Lower lobe of right lung (tissue), 2 donors: Measurements from ENCODE around the gene NEURL1. TPM values are rescaled to one million over a fixed set of nuclear protein-coding genes. Genes with fewer than 3 reads are reported as not detected.

Experiments used
- ATAC-seq, 2 donors: fragments of 200-7000 bp; cut with Tn5 transposase; one replicate each; pipeline ENCODE4 v1.9.1; 2020 to 2022; ENCODE audit warnings: mild to moderate bottlenecking in 2 of 2, moderate library complexity in 2 of 2
- DNase-seq: peaks from one replicate; pipeline ENCODE4 v3.0.0-alpha.2; 2020
- H3K27ac ChIP-seq: fragments of 200-600 bp; one replicate; pipeline ENCODE4 v1.8.0; 2022
- H3K27me3 ChIP-seq: fragments of 200-600 bp; one replicate; pipeline ENCODE4 v1.8.0; 2022; ENCODE audit warnings: low read depth
- H3K36me3 ChIP-seq: fragments of 200-600 bp; one replicate; pipeline ENCODE4 v1.8.0; 2022; ENCODE audit warnings: mild to moderate bottlenecking
- H3K4me1 ChIP-seq: fragments of 200-600 bp; one replicate; pipeline ENCODE4 v1.8.0; 2022
- H3K4me3 ChIP-seq: fragments of 200-600 bp; one replicate; pipeline ENCODE4 v1.8.0; 2022; ENCODE audit warnings: mild to moderate bottlenecking
- H3K9me3 ChIP-seq: fragments of 200-600 bp; one replicate; pipeline ENCODE4 v1.8.0; 2022
- intact Hi-C: fragments of 100-400 bp; cut with DNase I; formaldehyde crosslinking; loops from one replicate; pipeline ENCODE4 v1.11.0; 2022
- total RNA-seq: library from RNA; stranded (reverse); fragmentation: NEBNext Ultra II Directional; extraction: Animal tissue kit (Norgen Biotek cat#: 25700); gene quantifications from one replicate; pipeline ENCODE4 v1.2.1, GENCODE V29; 2021
- TF ChIP-seq, protein P1 (sequence below): fragments of 200-600 bp; IDR thresholded peaks from one replicate; pipeline ENCODE4 v1.8.0; 2022; ENCODE audit warnings: antibody characterized with exemption, mild to moderate bottlenecking
- donor health status: DM: no; HTN: yes; CAD: no; lungs with severe emphysema.

Gene NEURL1
- total RNA-seq, 1 donor from 2014 or later, result 0.95 TPM

DNA sequence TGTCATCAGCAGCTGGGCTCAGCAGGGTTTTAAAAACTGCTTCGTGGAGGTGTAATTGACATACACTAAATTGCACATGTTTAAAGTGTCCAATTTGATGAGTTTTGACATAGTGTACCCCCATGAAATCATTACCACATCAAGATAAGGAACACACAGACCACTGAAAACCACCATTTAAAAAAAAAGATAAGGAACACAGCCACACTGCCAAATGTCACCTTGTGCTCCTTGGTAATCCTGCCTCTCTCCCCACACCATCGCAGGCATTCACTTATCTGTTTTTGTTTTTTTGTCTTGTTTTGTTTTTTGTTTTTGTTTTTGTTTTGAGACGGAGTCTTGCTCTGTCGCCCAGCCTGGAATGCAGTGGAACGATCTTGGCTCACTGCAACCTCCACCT is 75.0 kb downstream of the NEURL1 start:
- TF ChIP-seq, protein P1, sequence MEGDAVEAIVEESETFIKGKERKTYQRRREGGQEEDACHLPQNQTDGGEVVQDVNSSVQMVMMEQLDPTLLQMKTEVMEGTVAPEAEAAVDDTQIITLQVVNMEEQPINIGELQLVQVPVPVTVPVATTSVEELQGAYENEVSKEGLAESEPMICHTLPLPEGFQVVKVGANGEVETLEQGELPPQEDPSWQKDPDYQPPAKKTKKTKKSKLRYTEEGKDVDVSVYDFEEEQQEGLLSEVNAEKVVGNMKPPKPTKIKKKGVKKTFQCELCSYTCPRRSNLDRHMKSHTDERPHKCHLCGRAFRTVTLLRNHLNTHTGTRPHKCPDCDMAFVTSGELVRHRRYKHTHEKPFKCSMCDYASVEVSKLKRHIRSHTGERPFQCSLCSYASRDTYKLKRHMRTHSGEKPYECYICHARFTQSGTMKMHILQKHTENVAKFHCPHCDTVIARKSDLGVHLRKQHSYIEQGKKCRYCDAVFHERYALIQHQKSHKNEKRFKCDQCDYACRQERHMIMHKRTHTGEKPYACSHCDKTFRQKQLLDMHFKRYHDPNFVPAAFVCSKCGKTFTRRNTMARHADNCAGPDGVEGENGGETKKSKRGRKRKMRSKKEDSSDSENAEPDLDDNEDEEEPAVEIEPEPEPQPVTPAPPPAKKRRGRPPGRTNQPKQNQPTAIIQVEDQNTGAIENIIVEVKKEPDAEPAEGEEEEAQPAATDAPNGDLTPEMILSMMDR, result no peak
- ATAC-seq (no peak), DNase-seq (no peak)
- Histone ChIP-seq H3K27me3 (no peaks in the 10 kb centered on the region), H3K9me3 (no peaks in the 10 kb centered on the region), H3K27ac (no peak overlapping the region), H3K36me3 (no peaks in the 10 kb centered on the region), H3K4me3 (no peak overlapping the region), H3K4me1 (no peaks in the 10 kb centered on the region)
- intact Hi-C loops, result no loop called here

DNA sequence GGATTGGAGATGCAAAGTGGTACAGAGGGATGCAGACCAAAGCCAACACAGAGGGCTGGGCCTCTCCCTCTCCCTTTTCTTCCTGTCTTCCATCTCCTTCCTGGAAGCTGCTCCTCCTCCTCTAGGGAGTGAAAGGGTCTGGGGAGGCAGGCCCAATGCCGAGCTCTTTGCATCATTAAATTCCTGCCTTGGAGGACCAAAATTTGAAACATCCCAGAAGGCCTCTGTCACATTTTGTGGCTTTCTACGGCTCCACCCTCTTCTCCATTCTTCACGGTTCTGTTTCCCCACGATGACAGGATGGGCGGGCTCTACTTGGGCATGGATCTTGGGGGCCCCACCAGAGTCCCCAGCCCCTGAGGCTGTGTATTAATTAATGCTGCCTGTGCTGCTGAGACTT is 76.4 kb downstream of the NEURL1 start:
- no peaks in the 10 kb centered on the region for H3K4me1 ChIP-seq
- H3K4me3 ChIP-seq, result no peak overlapping the region
- no peak for ATAC-seq
- intact Hi-C loops, result no loop called here
- no peaks in the 10 kb centered on the region for H3K9me3 ChIP-seq
- DNase-seq, result no peak
- no peak overlapping the region for H3K27ac ChIP-seq
- TF ChIP-seq, protein P1, result no peak
- no peaks in the 10 kb centered on the region for H3K36me3 ChIP-seq
- H3K27me3 ChIP-seq, result no peaks in the 10 kb centered on the region

DNA sequence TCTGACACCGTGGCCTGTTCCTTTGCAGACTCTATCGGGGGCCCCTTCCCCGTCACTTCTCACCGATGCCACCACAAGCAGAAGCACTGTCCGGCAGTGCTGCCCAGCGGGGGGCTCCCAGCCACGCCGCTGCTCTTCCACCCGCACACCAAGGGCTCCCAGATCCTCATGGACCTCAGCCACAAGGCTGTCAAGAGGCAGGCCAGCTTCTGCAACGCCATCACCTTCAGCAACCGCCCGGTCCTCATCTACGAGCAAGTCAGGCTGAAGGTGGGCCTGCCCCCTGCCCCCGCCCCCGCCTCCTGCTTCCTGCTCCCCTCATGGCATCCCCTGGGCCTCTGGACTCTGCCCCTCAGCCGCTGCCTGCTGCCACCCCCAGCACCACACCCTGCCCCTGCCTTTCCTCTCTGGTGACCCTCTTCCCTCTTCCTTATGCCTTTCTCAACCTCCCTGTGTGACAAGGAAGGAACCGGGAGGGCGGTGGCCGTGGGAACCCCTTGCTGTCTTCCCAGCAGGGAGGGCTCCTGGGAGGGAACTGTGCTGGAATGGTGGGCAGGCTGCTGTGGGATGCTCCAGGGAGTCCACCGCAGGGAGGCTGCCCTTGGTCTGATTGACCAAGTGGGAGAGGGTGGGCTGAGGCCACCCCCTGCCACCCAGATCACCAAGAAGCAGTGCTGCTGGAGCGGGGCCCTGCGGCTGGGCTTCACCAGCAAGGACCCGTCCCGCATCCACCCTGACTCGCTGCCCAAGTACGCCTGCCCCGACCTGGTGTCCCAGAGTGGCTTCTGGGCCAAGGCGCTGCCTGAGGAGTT is 77.5 kb downstream of the NEURL1 start:
- intact Hi-C loops, result no loop called here
- ATAC-seq, result no peak
- DNase-seq, result no peak
- H3K27ac ChIP-seq, result no peak overlapping the region
- H3K36me3 ChIP-seq, result no peaks in the 10 kb centered on the region
- H3K4me1 ChIP-seq, result no peaks in the 10 kb centered on the region
- no peaks in the 10 kb centered on the region for H3K9me3 ChIP-seq
- H3K4me3 ChIP-seq, result no peak overlapping the region
- H3K27me3 ChIP-seq, result no peaks in the 10 kb centered on the region
- TF ChIP-seq, protein P1, result no peak

DNA sequence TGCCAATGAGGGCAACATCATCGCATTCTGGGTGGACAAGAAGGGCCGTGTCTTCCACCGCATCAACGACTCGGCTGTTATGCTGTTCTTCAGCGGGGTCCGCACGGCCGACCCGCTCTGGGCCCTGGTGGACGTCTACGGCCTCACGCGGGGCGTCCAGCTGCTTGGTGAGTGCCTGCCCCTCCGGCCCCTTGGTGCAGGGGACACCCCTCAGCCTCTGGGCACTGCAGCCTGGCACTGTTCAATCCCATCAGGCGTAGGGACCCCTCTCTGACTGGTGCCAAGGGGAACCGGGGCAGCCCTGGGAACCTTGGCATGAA is 78.1 kb downstream of the NEURL1 start:
- ATAC-seq (no peak), DNase-seq (no peak)
- H3K4me3 ChIP-seq, result no peak overlapping the region

DNA sequence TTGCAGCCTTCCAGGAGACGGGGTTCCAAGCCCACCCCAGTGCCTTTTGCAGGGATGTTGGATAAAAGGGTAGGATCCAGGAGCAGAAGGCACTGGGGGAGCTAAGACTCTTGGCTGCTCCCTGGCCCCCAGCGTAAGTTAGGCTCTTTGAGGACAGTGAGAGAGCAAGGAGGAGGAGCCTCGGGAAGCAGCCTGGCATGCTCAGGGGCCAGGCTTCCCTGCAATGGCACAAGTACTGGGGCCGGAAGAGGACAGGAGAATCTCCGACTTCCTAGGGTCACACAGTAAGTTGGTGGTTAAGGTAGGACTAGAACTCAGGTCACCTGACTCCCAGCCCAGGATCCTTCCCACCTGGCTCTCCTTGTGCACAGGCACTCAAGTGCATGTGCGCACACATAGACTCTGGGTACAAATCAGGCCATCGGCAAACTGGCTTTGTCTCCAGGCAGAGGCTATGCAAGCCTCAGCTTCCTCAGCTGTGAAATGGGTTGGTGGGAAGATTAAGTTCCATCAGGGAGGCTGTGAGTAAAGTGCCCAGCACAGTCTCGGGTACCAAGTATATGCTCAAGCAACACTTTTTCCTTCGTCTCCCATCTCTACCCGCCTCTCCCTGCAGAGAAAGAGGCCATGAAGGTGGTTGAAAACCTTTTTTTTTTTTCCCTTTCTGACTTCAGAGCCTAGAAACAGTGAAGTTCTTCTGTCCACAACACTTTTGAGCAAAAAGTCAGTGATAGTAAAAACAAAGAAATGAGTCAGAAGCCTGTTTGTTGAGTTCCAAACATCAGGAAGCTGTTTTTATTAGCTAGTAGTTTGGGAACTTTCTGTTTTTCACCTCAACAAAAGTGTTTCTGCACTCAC is 79.1 kb downstream of the NEURL1 start:
- H3K9me3 ChIP-seq, result no peaks in the 10 kb centered on the region
- no peak overlapping the region for H3K4me3 ChIP-seq
- intact Hi-C loops, result no loop called here
- ATAC-seq (no peak), DNase-seq (no peak)
- no peaks in the 10 kb centered on the region for H3K27me3 ChIP-seq
- H3K27ac ChIP-seq, result no peak overlapping the region
- TF ChIP-seq, protein P1, result no peak
- no peaks in the 10 kb centered on the region for H3K36me3 ChIP-seq
- no peaks in the 10 kb centered on the region for H3K4me1 ChIP-seq

More for the DNA sequence above, 78.1 kb downstream of the NEURL1 start:
- Histone ChIP-seq H3K9me3 (no peaks in the 10 kb centered on the region), H3K27ac (no peak overlapping the region), H3K27me3 (no peaks in the 10 kb centered on the region), H3K4me1 (no peaks in the 10 kb centered on the region), H3K36me3 (no peaks in the 10 kb centered on the region)
- TF ChIP-seq, protein P1, result no peak
- intact Hi-C loops, result no loop called here
